ENCODE results near the gene SNORC.

- TF ChIP-seq CTCF (IDR thresholded peaks at IDR 0.05) (no peak), POLR2A (IDR thresholded peaks at IDR 0.05) (no peak), POLR2AphosphoS5 (IDR thresholded peaks at IDR 0.05) (no peak)
These were observed 6.9 kb downstream of the SNORC start for GRCh38 chr2:232876978-232877441.

Measured in prostate gland (tissue), 2 donors.